ENCODE data around the gene GAMT. TPM values are rescaled to one million over a fixed set of nuclear protein-coding genes. Genes with fewer than 3 reads are reported as not detected.

Gene GAMT
- 10 to 100 TPM; 38.4 to 49.6 TPM for total RNA-seq
- polyA plus RNA-seq (2013, experiment 1 of 2) = 35.0 TPM
- polyA plus RNA-seq (2013, experiment 2 of 2) = 29.8 TPM
- long read RNA-seq, experiment 1, transcript GAMT-201 (6 exons, 1,121 nt) = major isoform, 28 of 39 reads
- long read RNA-seq, experiment 1, partial matches to known transcripts = 5 of 39 reads
- long read RNA-seq, experiment 1, other reads (novel, unspliced or antisense) = 5 of 39 reads
- long read RNA-seq, experiment 2, transcript GAMT-201 (6 exons, 1,121 nt) = major isoform, 71 of 89 reads
- long read RNA-seq, experiment 2, transcript GAMT-202 (5 exons, 1,769 nt) = minor isoform, 8 of 89 reads
- long read RNA-seq, experiment 2, partial matches to known transcripts = 2 of 89 reads
- long read RNA-seq, experiment 2, other reads (novel, unspliced or antisense) = 6 of 89 reads
- long read RNA-seq, experiment 3, transcript GAMT-201 (6 exons, 1,121 nt) = major isoform, 74 of 76 reads
- long read RNA-seq, experiment 3, partial matches to known transcripts = 0 of 76 reads
- long read RNA-seq, experiment 3, other reads (novel, unspliced or antisense) = 2 of 76 reads
- long read RNA-seq, experiment 4, transcript GAMT-201 (6 exons, 1,121 nt) = major isoform, 12 of 15 reads
- long read RNA-seq, experiment 4, partial matches to known transcripts = 0 of 15 reads
- long read RNA-seq, experiment 4, other reads (novel, unspliced or antisense) = 1 of 15 reads

GRCh38 chr19:1401138-1401888, at the start of gene GAMT:
TSS of gene GAMT (minus strand) at chr19:1401542. CDS start at chr19:1401476, 66 bp downstream.
- H3K9me3 Mint-ChIP-seq = no peaks in the 10 kb centered on the region
- Histone ChIP-seq H3K27me3 (ENCODE audit: control insufficient read depth, insufficient read depth, low read length, poor library complexity, severe bottlenecking) (no peaks in the 10 kb centered on the region), H3K4me1 (ENCODE audit: control insufficient read depth, insufficient read depth, low read length) (no peaks in the 10 kb centered on the region), H3K27ac (ENCODE audit: low read depth, low read length) (no peak within 1 kb of the TSS), H3K4me3 (ENCODE audit: low read length) (peak within 1 kb of the TSS; percentile 78), H3K36me3 (ENCODE audit: control insufficient read depth, insufficient read depth, low read length) (no peaks in the 10 kb centered on the region), H3K9me3 (ENCODE audit: control insufficient read depth, low read length) (no peaks in the 10 kb centered on the region), H3K9ac (ENCODE audit: extremely low read depth, low read length, poor library complexity, severe bottlenecking) (no peak within 1 kb of the TSS)
- WGBS, 2 experiments (ENCODE audit: insufficient coverage in 1 of 2, insufficient read length in 1 of 2) = 4 to 6% methylated on average over 6 to 87 of the region's 87 CpGs
- H3K4me1 Mint-ChIP-seq = peaks cover 2% of the 10 kb centered on the region
- DNase-seq = peak; percentile 77
- no peaks in the 10 kb centered on the region for H3K27me3 Mint-ChIP-seq (ENCODE audit: insufficient read depth)
- H3K27ac Mint-ChIP-seq = no peak within 1 kb of the TSS
- TF ChIP-seq CTCF (conservative IDR thresholded peaks at IDR 0.05) = peak; percentile 62
- H3K4me3 Mint-ChIP-seq = peak within 1 kb of the TSS; percentile 60
- peaks cover 5% of the 10 kb centered on the region for H3K36me3 Mint-ChIP-seq (ENCODE audit: low read depth)

GRCh38 chr19:1449467-1450442, 48.4 kb upstream of the GAMT start, which contains the start of gene APC2:
TSS of gene APC2 (plus strand) at chr19:1450121. CDS start at chr19:1453002, 2,881 bp downstream.
- Mint-ChIP-seq H3K27ac (no peak within 1 kb of the TSS), H3K4me1 (no peaks in the 10 kb centered on the region), H3K36me3 (ENCODE audit: low read depth) (no peaks in the 10 kb centered on the region), H3K27me3 (ENCODE audit: insufficient read depth) (peaks cover 82% of the 10 kb centered on the region), H3K9me3 (peaks cover 1% of the 10 kb centered on the region), H3K4me3 (no peak within 1 kb of the TSS)
- H3K9ac ChIP-seq (ENCODE audit: extremely low read depth, low read length, poor library complexity, severe bottlenecking) = no peak within 1 kb of the TSS
- TF ChIP-seq CTCF (conservative IDR thresholded peaks at IDR 0.05) = no peak
- no peaks in the 10 kb centered on the region for H3K36me3 ChIP-seq (ENCODE audit: control insufficient read depth, insufficient read depth, low read length)
- H3K9me3 ChIP-seq (ENCODE audit: control insufficient read depth, low read length) = no peaks in the 10 kb centered on the region
- no peak within 1 kb of the TSS for H3K4me3 ChIP-seq (ENCODE audit: low read length)
- DNase-seq = peak; percentile 89
- 10 to 12% methylated on average over 23 to 71 of the region's 74 CpGs for WGBS, 2 experiments (ENCODE audit: insufficient coverage in 1 of 2, insufficient read length in 1 of 2)
- H3K27ac ChIP-seq (ENCODE audit: low read depth, low read length) = peak within 1 kb of the TSS; percentile 90
- H3K27me3 ChIP-seq (ENCODE audit: control insufficient read depth, insufficient read depth, low read length, poor library complexity, severe bottlenecking) = peaks cover 82% of the 10 kb centered on the region
- no peaks in the 10 kb centered on the region for H3K4me1 ChIP-seq (ENCODE audit: control insufficient read depth, insufficient read depth, low read length)

Measured in endodermal cell (in vitro differentiated cells).